GM19193 (cell line): ENCODE results near the gene NIPA2.

Experiments
- POLR2A ChIP-seq: IDR thresholded peaks from 4 replicates; pipeline ENCODE4 v1.6.1; 2011; ENCODE audit not compliant: insufficient read depth, insufficient read length; ENCODE audit errors: extremely low read depth

NIPA2 gene

GRCh38 chr15:22881739-22882440, 43.4 kb downstream of the NIPA2 start:
- TF ChIP-seq POLR2A = no peak

DNA sequence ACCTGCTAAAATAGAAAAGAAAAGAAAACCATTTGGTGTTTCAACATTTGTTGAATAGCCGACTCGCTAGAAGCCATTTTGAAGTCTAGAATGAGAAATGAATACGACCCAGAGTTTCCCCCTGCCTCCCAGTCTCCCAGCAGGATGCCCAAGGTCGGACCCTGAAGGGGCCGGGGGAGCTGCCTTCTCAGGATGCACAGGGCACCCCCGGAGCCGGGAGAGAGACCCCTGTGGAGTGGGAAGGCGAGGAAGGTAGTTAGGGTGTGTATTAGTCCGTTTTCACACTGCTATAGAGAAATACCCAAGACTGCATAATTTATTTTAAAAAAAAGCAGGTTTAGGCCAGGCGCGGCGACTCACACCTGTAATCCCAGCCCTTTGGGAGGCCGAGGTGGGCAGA, 44.7 kb downstream of the NIPA2 start:
- no peak for TF ChIP-seq POLR2A

GRCh38 chr15:22884344-22884743, 45.9 kb downstream of the NIPA2 start:
- TF ChIP-seq POLR2A = no peak

GRCh38 chr15:22885120-22885519, 46.7 kb downstream of the NIPA2 start:
- no peak for TF ChIP-seq POLR2A

DNA sequence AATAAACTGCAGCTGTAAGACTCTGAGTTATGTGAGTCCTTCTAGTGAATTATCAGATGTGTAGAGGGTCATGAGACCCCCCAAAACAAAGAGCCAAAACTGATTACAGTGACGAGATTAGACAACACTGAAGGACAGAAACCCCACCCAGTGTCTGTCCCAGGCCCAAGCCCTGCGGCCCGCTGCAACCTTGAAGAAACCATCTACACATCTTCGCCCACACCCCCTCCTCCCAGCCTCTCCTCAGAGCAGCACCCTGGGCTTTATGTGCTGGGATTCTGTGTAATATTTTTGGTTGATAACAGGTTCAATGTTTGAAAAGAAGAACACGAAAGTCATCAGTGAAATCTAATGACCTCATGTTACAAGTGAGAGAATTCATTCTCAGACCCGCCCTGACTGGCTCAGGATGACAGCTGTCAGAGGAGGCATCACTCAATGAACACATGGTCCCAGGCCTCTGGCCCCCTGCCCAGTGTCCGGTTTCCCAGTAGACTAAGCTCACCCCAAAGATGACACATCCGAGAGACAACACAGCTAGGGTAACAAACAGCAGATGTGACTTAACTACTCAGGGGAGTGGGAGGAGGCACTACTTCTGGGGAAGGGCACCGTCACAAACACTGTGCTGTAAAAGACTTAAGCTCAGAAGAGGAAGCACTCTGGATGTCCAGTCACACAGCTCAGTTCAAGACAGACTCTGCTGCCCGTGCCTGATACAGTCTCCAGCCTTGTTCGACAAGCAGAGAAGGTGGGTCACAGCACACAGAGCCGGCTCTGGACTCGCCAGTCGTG, 48.9 kb downstream of the NIPA2 start:
- TF ChIP-seq POLR2A = no peak

DNA sequence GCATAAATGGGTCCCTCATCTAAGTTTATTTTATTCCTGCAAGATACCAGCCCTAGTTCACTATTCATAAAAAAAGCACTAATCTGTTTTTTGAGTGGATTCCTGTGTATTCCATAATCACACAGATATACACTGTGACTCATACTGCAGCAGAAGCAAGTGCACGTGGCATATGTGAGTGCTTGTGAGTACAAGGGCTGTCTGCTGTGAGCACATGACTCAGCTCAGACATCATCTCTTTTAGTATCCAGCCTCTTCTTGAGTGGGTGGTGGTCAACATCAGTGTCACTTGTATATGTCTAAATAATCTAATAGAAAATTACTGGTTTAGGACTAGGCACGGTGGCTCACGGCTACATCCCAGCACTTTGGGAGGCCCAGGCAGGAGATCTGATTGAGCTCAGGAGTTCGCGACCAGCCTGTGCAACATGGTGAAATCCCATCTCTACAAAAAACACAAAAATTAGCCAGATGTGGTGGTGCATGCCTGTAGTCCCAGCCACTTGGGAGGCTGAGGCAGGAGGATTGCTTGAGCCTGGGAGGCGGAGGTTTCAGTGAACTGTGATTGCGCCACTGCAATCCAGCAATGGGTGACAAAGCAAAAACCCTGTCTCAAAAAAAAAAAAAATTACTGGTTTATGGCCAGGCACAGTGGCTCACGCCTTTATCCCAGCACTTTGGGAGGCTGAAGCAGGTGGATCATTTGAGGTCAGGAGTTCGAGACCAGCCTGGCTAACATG, 49.8 kb downstream of the NIPA2 start:
- no peak for TF ChIP-seq POLR2A

DNA sequence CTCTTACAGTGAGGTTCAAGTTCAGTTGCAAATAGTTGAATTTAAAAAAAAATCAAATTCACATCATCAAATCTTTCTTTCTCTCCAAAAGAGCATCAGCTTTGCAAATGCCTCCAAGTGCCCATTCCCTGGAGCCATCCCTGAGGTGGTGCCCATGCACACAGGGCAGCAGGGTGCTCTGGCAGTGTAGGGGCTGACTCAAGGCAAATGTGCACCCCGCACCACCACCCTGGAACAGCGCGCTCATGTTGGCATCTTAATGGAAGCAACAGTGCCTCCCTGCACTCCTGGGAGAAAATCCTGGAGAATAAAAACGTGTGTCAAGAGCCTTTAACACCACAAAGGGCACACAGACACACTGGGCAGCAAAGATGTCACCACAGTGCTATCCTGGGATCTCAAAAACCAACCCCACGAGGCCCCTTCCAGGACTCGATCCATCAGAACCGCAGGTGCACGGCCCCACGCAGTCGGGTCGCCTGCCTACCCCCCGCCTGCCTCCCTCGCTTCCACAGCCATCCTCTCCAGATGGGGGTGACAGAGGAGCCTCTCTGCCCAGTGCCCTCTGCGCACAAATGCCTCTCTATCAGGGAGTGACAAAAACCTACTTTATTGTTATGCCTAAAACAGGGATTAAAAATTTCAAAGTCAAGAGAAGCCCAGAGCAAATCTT, 50.8 kb downstream of the NIPA2 start:
- TF ChIP-seq POLR2A = no peak

DNA sequence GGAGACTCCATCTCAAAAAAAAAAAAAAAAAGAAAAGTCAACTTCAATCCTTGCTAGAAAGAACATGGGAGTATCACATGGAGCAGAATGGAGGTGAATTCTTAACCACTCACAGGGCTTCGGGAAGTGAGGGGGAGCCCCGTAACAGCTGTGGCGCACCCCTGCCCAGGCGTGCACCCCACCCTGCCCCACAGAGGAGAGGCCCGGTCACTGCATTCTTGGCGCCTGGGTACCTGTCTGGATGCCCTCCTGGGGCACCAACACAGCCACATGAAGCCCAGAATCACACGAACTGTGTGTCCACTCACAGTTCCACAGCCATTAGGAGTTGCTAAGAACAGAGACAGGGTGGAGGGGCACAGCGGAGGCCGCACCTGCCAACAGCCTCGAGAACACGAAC, 51.8 kb downstream of the NIPA2 start:
- no peak for TF ChIP-seq POLR2A

GRCh38 chr15:22891426-22892210, 53.2 kb downstream of the NIPA2 start:
- no peak for TF ChIP-seq POLR2A

- no peak for TF ChIP-seq POLR2A
Measured at GRCh38 chr15:22892333-22892732, 53.9 kb downstream of the NIPA2 start.

- no peak for TF ChIP-seq POLR2A
Measured at GRCh38 chr15:22893081-22893480, 54.6 kb downstream of the NIPA2 start.

GRCh38 chr15:22893881-22894280, 55.4 kb downstream of the NIPA2 start:
- TF ChIP-seq POLR2A = no peak

DNA sequence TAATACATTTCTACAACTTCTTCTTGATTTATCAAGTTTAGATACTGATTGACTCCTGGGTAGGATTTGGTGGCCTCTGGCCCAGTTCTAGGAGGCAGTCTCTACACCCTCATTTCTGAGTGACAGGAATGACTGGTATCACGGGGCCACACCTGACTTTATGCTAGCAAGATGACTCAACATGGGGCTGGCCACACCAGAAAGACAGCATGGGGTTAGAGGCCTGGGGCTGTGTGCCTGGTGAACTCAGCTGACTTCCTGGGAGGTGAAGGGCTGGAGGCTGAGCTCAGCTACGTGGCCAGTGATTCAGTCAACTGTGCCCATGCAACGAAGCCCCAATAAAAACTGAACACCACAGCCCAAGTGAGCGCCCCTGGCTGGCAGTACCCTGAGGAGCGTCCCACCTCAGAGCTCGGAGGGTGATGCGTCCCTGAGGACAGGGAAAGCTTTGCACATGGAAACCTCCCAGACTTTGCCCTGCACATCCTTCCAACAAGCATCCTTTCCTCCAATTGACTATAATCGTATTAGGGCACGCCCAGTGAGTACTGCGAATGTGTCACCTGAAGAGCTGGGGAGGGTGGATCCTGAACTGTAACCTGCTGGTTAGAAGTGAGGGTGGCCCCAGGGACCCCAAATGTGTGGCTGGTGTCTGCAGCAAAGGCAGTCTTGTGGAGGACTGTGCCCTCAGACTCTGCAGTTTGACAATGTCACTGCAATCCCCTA, 57.2 kb downstream of the NIPA2 start:
- no peak for TF ChIP-seq POLR2A

DNA sequence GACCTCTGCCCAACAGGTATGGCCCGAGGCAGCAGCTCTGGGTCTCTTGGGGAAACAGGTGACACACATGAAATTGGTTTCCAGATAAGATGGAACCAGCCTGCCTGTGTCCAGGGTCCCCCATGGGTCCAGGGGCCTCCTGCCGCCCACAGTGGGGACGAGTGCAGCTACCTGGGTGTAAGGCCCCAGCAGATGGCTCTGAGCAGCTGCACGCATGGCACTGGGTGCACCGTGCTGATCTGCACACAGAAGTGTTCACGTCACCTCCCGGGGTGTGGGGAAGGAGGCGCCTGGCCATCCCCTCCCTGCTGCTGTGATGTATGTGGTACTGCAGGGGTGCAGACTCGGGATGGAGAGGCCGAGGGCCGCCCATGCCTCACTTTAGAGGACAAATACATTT, 63.6 kb downstream of the NIPA2 start:
- no peak for TF ChIP-seq POLR2A
